ENCODE results near the gene EYA2.

EYA2 gene

DNA sequence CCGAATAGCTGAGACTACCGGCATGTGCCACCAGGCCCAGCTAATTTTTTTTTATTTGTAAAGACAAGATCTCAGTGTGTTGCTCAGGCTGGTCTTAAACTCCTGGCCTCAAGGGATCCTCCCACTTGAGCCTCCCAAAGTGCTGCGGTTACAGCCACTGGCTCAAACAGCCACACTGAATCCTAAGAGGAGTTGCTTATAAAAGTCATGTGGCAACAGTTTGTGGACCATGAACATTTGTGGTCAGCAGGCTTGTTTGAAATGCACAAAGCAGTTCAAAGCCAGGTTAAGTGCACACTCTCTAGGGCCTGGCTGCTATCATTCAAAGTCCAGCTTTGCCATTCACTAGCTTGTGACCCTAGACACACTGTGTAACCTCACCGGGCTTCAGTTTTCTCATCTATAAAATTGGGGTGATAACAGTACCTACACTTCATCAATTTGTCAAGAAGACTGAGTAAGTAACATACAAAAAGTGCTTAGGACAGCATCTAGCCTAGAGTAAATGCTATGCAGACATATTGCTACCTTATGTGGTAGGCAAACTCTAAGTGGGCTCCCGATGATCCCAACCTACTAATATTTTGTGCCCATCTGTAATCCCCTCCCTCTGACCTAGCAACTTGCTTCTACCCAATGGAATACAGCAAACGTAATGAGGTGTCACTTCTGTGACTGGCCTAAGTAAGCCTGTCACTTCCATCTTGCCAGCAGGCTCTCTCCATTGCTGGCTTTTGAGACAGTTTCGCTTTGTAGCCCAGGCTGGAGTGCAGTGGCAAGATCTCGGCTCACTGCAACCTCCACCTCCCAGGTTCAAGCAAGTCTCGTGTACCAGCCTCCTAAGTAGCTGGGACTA lies 338.9 kb downstream of the EYA2 start:
- peaks cover 10% of the 10 kb centered on the region; the same call in 1 of the 2 replicates for H3K36me3 ChIP-seq (ENCODE audit: insufficient read depth)
- H3K27ac ChIP-seq: no peak overlapping the region
- no peaks in the 10 kb centered on the region for H3K4me1 ChIP-seq (ENCODE audit: low read depth, poor library complexity, severe bottlenecking)
- H3K9ac ChIP-seq: no peak overlapping the region
- H3K4me3 ChIP-seq (IDR thresholded peaks at IDR 0.05; ENCODE audit: insufficient read depth, low read depth, low read length): no peak overlapping the region
- H4K20me1 ChIP-seq (ENCODE audit: insufficient read depth): no peaks in the 10 kb centered on the region
- TF ChIP-seq CTCF (conservative IDR thresholded peaks at IDR 0.05; ENCODE audit: low read depth, low read length): no peak
- H2AFZ ChIP-seq (ENCODE audit: low read depth): no peak overlapping the region
- no peak overlapping the region for H3K4me2 ChIP-seq
- no peaks in the 10 kb centered on the region for H3K79me2 ChIP-seq (ENCODE audit: insufficient read depth, low read depth)
- H3K27me3 ChIP-seq (ENCODE audit: insufficient read depth, low read depth): no peaks in the 10 kb centered on the region

GRCh38 chr20:47235111-47235510 lies 340.5 kb downstream of the EYA2 start:
- Histone ChIP-seq H3K4me2 (no peak overlapping the region), H3K36me3 (ENCODE audit: insufficient read depth) (peaks cover 10% of the 10 kb centered on the region; the same call in 1 of the 2 replicates), H3K4me3 (IDR thresholded peaks at IDR 0.05; ENCODE audit: insufficient read depth, low read depth, low read length) (no peak overlapping the region), H3K27ac (no peak overlapping the region), H3K27me3 (ENCODE audit: insufficient read depth, low read depth) (no peaks in the 10 kb centered on the region), H3K9ac (no peak overlapping the region), H3K4me1 (ENCODE audit: low read depth, poor library complexity, severe bottlenecking) (no peaks in the 10 kb centered on the region), H2AFZ (ENCODE audit: low read depth) (no peak overlapping the region), H4K20me1 (ENCODE audit: insufficient read depth) (no peaks in the 10 kb centered on the region), H3K79me2 (ENCODE audit: insufficient read depth, low read depth) (no peaks in the 10 kb centered on the region)
- no peak for TF ChIP-seq CTCF (conservative IDR thresholded peaks at IDR 0.05; ENCODE audit: low read depth, low read length)

- Histone ChIP-seq H3K36me3 (ENCODE audit: insufficient read depth) (peaks cover 10% of the 10 kb centered on the region; the same call in 1 of the 2 replicates), H3K4me2 (no peak overlapping the region), H3K9ac (no peak overlapping the region), H3K27ac (no peak overlapping the region), H2AFZ (ENCODE audit: low read depth) (no peak overlapping the region), H3K79me2 (ENCODE audit: insufficient read depth, low read depth) (no peaks in the 10 kb centered on the region), H3K4me3 (IDR thresholded peaks at IDR 0.05; ENCODE audit: insufficient read depth, low read depth, low read length) (no peak overlapping the region), H3K4me1 (ENCODE audit: low read depth, poor library complexity, severe bottlenecking) (no peaks in the 10 kb centered on the region), H3K27me3 (ENCODE audit: insufficient read depth, low read depth) (no peaks in the 10 kb centered on the region), H4K20me1 (ENCODE audit: insufficient read depth) (no peaks in the 10 kb centered on the region)
- TF ChIP-seq CTCF (conservative IDR thresholded peaks at IDR 0.05; ENCODE audit: low read depth, low read length): no peak
Measured at GRCh38 chr20:47235853-47236638, 341.4 kb downstream of the EYA2 start.

GRCh38 chr20:47236639-47236900 lies 341.9 kb downstream of the EYA2 start:
- H2AFZ ChIP-seq (ENCODE audit: low read depth): no peak overlapping the region
- no peak overlapping the region for H3K4me3 ChIP-seq (IDR thresholded peaks at IDR 0.05; ENCODE audit: insufficient read depth, low read depth, low read length)
- H3K27me3 ChIP-seq (ENCODE audit: insufficient read depth, low read depth): no peaks in the 10 kb centered on the region
- H3K27ac ChIP-seq: no peak overlapping the region
- H3K79me2 ChIP-seq (ENCODE audit: insufficient read depth, low read depth): no peaks in the 10 kb centered on the region
- H3K9ac ChIP-seq: no peak overlapping the region
- no peak for TF ChIP-seq CTCF (conservative IDR thresholded peaks at IDR 0.05; ENCODE audit: low read depth, low read length)
- H3K4me2 ChIP-seq: no peak overlapping the region
- H3K36me3 ChIP-seq (ENCODE audit: insufficient read depth): peaks cover 10% of the 10 kb centered on the region; the same call in 1 of the 2 replicates
- H4K20me1 ChIP-seq (ENCODE audit: insufficient read depth): no peaks in the 10 kb centered on the region
- no peaks in the 10 kb centered on the region for H3K4me1 ChIP-seq (ENCODE audit: low read depth, poor library complexity, severe bottlenecking)

Data from KMS-11 (cell line).